NAMALWA (cell line): Measurements from ENCODE around the gene WDR87.

Experiments used
- DNase-seq: peaks from one replicate; pipeline ENCODE4 v3.0.0-alpha.2; 2015; ENCODE audit warnings: low spot score

WDR87 gene

GRCh38 chr19:37905946-37906868 is at the start of gene WDR87:
Gene WDR87, minus strand, starts transcription at chr19:37906594. Its CDS starts 8,355 bp downstream, at chr19:37898239.
- no peak for DNase-seq

GRCh38 chr19:37955986-37956385 is 49.6 kb upstream of the WDR87 start:
- DNase-seq, result no peak

- no peak for DNase-seq
Measured at GRCh38 chr19:37954421-37954874, 48.1 kb upstream of the WDR87 start.

- DNase-seq, result no peak
Measured at GRCh38 chr19:37953918-37954303, 47.5 kb upstream of the WDR87 start.

- no peak for DNase-seq
Measured at GRCh38 chr19:37953171-37953917, 47.0 kb upstream of the WDR87 start.

GRCh38 chr19:37951816-37952210 is 45.4 kb upstream of the WDR87 start:
- DNase-seq, result no peak

GRCh38 chr19:37950471-37951175 is 44.2 kb upstream of the WDR87 start:
- DNase-seq, result no peak

GRCh38 chr19:37948362-37948761 is 42.0 kb upstream of the WDR87 start:
- no peak for DNase-seq

- DNase-seq, result no peak
Measured at GRCh38 chr19:37947778-37948177, 41.4 kb upstream of the WDR87 start.

GRCh38 chr19:37946132-37946531 is 39.7 kb upstream of the WDR87 start:
- DNase-seq, result no peak

- no peak for DNase-seq
Measured at GRCh38 chr19:37943480-37943879, 37.1 kb upstream of the WDR87 start.

GRCh38 chr19:37942516-37942902 is 36.1 kb upstream of the WDR87 start:
- DNase-seq, result no peak

- no peak for DNase-seq
Measured at GRCh38 chr19:37941782-37942515, 35.6 kb upstream of the WDR87 start.

GRCh38 chr19:37938353-37938752 is 32.0 kb upstream of the WDR87 start:
- no peak for DNase-seq

- DNase-seq, result no peak
Measured at GRCh38 chr19:37936886-37937285, 30.5 kb upstream of the WDR87 start.

- no peak for DNase-seq
Measured at GRCh38 chr19:37936166-37936565, 29.8 kb upstream of the WDR87 start.

GRCh38 chr19:37935341-37935740 is 28.9 kb upstream of the WDR87 start:
- no peak for DNase-seq

- DNase-seq, result no peak
Measured at GRCh38 chr19:37933937-37934358, 27.6 kb upstream of the WDR87 start.

GRCh38 chr19:37932985-37933936 is 26.9 kb upstream of the WDR87 start:
- no peak for DNase-seq

GRCh38 chr19:37931881-37932655 is 25.7 kb upstream of the WDR87 start:
- DNase-seq, result peak; percentile 41
